ENCODE results near the gene GLRX2. TPM values are rescaled to one million over a fixed set of nuclear protein-coding genes. Genes with fewer than 3 reads are reported as not detected.

The GLRX2 gene
- total and polyA plus RNA-seq, 11 donors, result 11.0 to 102 (median 31.5) TPM

GRCh38 chr1:193090865-193091264 lies 14.3 kb downstream of the GLRX2 start:
- H3K4me1 ChIP-seq, result peaks cover 0 to 11% (median 0%) of the 10 kb centered on the region in 12 donors
- intact Hi-C loops (cut with DNase I), result no loop called here
- peaks cover 0 to 96% (median 41%) of the 10 kb centered on the region in 9 donors for H3K36me3 ChIP-seq
- H3K4me3 ChIP-seq, result no peak overlapping the region
- DNase-seq (no peak), ATAC-seq (no peak)
- H3K27ac ChIP-seq, result no peak overlapping the region
- TF ChIP-seq POLR2A (IDR thresholded peaks at IDR 0.05) (no peak), CTCF (IDR thresholded peaks at IDR 0.05) (no peak)
- H3K27me3 ChIP-seq, result no peaks in the 10 kb centered on the region
- whole genome bisulfite sequencing, 4 donors, result 82 to 91% (median 87%) methylated on average over 1 of the region's 1 CpG
- H3K9me3 ChIP-seq, result no peaks in the 10 kb centered on the region

- peaks cover 0 to 96% (median 45%) of the 10 kb centered on the region in 9 donors for H3K36me3 ChIP-seq
- H3K9me3 ChIP-seq, result no peaks in the 10 kb centered on the region
- H3K27me3 ChIP-seq, result no peaks in the 10 kb centered on the region
- no peak overlapping the region for H3K4me3 ChIP-seq
- DNase-seq, result no peak
- peaks cover 0 to 16% (median 0%) of the 10 kb centered on the region in 12 donors for H3K4me1 ChIP-seq
- no peak for TF ChIP-seq CTCF (IDR thresholded peaks at IDR 0.05)
- no peak overlapping the region for H3K27ac ChIP-seq
- peak in 2 of 4 donors; percentile 26 to 36 for ATAC-seq
- intact Hi-C loops (cut with DNase I), result no loop called here
- 20 to 47% (median 34%) methylated on average over 3 of the region's 3 CpGs for WGBS, 4 donors
Observed at GRCh38 chr1:193087893-193088292, 17.3 kb downstream of the GLRX2 start.

GRCh38 chr1:193086342-193086741 lies 18.9 kb downstream of the GLRX2 start:
- no peak for ATAC-seq
- Histone ChIP-seq H3K36me3 (peaks cover 0 to 96% (median 61%) of the 10 kb centered on the region in 9 donors), H3K27me3 (no peaks in the 10 kb centered on the region)

GRCh38 chr1:193085263-193085662 lies 20.0 kb downstream of the GLRX2 start:
- H3K4me3 ChIP-seq, result no peak overlapping the region
- H3K4me1 ChIP-seq, result peaks cover 0 to 16% (median 0%) of the 10 kb centered on the region in 12 donors
- no peaks in the 10 kb centered on the region for H3K27me3 ChIP-seq
- DNase-seq, result no peak
- peaks cover 0 to 96% (median 66%) of the 10 kb centered on the region in 9 donors for H3K36me3 ChIP-seq
- WGBS, 4 donors, result 62 to 77% (median 70%) methylated on average over 1 of the region's 1 CpG
- TF ChIP-seq CTCF (IDR thresholded peaks at IDR 0.05) (no peak), POLR2A (IDR thresholded peaks at IDR 0.05) (no peak)
- no peaks in the 10 kb centered on the region for H3K9me3 ChIP-seq
- peak in 2 of 4 donors; percentile 24 to 71 for ATAC-seq
- H3K27ac ChIP-seq, result no peak overlapping the region
- intact Hi-C loops (cut with DNase I), result loop anchor here in 1 of 10 donors (1.0 kb wide), 1 partner anchor 25 kb away; no protein-coding TSS in a partner anchor

More at GRCh38 chr1:193086342-193086741, 18.9 kb downstream of the GLRX2 start:
- no peaks in the 10 kb centered on the region for H3K9me3 ChIP-seq
- WGBS, 4 donors, result 93 to 94% (median 93%) methylated on average over 3 of the region's 3 CpGs
- H3K4me1 ChIP-seq, result peaks cover 0 to 16% (median 0%) of the 10 kb centered on the region in 12 donors
- no peak overlapping the region for H3K27ac ChIP-seq
- intact Hi-C loops (cut with DNase I), result no loop called here
- H3K4me3 ChIP-seq, result no peak overlapping the region
- no peak for TF ChIP-seq CTCF (IDR thresholded peaks at IDR 0.05)
- TF ChIP-seq POLR2A (IDR thresholded peaks at IDR 0.05), result no peak
- no peak for DNase-seq

All from heart left ventricle (tissue), 16 donors.